GM12875 (cell line): ENCODE data around the gene ABRACL.
"Not testable (repeated sequence)": the region's sequence is repeated elsewhere in the genome, so short reads cannot be mapped to it uniquely, and the experiment has no call there.

Source experiments
- H3K4me3 ChIP-seq: one replicate; pipeline ENCODE4 v1.5.1; 2011; ENCODE audit warnings: low read depth, low read length, control low read depth
- TF ChIP-seq, protein P1 (sequence below): IDR thresholded peaks from 2 replicates; pipeline ENCODE4 v1.5.1; 2011; ENCODE audit warnings: low read depth, mild to moderate bottlenecking, control low read depth, inconsistent platforms, low read length, moderate library complexity, borderline replicate concordance; ENCODE audit not compliant: insufficient read depth

ABRACL gene

DNA sequence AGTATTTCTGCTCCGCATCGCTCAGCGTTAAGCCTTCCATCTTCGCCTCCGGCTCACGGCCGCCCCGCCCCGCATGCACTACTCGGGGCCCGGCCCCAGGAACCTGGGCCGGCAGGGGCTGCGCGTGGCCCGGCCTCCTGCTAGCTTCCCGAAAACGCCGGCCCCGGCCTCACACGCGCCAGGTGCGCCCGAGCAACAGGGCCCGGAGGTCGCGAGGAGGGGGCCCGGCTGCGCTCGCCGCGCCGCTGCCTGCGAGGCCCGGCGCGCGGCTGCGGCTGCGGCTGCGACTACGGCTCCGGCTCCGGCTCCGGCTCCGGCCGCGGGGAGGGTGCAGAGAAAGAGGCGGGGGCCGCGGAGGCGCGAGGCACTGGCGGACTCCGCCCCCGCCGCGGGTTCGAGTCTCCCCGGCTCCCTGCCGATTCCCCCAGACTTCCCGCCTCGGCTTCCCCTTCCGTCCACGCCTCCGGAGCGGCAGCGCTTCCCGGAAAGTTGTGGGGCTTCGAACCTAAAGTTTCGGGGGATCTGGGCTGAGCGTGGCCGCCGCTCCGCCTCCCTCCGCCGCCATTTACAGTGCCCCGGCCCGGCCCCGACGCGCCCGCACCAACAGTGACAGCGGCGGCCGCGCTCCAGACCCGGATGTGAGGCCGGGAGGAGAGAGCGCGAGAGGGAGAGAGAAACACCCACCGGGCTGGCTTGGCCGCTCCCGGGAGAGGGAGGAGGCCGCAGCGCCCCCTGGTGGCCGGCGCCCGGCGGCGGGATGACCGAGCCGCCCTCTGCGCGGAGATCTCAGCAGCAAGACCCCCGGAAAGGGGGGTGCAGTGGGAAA lies 40.7 kb upstream of the ABRACL start, which contains the start of gene REPS1:
REPS1 (minus strand) TSS at position 611 of the 826 bp plus-strand sequence; CDS start at position 40, 571 bp downstream.
- TF ChIP-seq, protein P1, sequence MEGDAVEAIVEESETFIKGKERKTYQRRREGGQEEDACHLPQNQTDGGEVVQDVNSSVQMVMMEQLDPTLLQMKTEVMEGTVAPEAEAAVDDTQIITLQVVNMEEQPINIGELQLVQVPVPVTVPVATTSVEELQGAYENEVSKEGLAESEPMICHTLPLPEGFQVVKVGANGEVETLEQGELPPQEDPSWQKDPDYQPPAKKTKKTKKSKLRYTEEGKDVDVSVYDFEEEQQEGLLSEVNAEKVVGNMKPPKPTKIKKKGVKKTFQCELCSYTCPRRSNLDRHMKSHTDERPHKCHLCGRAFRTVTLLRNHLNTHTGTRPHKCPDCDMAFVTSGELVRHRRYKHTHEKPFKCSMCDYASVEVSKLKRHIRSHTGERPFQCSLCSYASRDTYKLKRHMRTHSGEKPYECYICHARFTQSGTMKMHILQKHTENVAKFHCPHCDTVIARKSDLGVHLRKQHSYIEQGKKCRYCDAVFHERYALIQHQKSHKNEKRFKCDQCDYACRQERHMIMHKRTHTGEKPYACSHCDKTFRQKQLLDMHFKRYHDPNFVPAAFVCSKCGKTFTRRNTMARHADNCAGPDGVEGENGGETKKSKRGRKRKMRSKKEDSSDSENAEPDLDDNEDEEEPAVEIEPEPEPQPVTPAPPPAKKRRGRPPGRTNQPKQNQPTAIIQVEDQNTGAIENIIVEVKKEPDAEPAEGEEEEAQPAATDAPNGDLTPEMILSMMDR: peak; percentile 91

DNA sequence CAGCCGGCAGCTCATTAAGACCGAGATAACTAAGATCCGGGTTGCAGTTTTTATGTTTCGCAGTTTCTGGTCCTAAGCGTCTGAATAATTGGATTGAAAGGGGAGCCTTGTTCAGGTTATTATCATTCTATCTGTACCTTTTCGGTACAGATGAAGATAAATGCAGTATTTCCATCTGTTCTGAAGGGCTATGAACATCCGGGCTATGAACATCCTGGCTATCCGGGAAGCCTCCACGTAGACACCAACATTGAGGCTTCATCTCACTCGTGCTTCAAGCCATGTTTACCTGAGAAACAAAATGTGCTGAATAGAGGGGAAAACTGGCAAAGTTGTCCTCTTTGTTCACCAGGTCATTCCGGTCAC lies 40.1 kb upstream of the ABRACL start:
- TF ChIP-seq, protein P1: no peak

More for the DNA sequence above, 40.7 kb upstream of the ABRACL start, which contains the start of gene REPS1:
- peak within 1 kb of the TSS; percentile 74 for H3K4me3 ChIP-seq

DNA sequence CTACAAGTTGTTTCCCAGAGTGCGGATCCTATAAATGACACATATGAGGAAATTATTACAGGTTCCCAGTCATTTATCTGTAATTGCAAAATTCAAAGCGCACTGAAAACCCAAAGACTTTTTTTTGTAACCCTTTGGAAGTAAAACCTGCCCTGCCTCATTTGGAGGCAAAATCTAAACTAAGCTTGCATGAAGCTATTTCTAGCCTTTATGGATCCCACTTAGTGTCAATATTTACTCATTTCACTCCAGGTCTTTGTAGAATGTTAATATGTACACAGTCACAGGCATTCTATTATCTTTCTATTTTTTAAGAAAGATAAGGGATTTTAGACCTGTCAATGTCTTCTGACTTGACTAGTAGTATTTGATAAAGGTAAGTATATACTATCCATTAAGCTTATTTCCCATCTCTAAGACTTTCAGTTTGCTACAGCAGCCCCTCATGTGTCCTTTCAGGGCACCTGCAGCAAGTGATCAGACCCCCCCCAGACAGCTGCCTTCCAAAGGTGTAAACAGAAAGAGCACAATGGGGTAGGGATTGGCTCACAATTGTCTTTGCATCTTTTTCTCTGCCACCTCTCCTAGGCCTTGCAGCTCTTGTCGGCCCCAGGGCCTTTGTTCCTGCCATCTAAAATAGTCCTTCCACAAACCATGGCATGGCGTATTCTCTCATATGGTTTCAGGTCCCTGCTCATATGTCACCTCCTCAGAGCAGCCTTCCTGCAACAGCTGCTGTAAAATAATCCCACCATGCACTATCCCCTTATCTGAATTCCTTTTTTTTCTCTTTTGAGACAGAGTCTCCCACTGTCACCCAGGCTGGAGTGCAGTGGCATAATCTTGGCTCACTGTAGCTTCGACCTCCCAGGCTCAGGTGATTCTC lies 39.2 kb upstream of the ABRACL start:
- TF ChIP-seq, protein P1: no peak
- H3K4me3 ChIP-seq: no peak overlapping the region

More for the DNA sequence above, 40.1 kb upstream of the ABRACL start:
- H3K4me3 ChIP-seq: no peak overlapping the region

DNA sequence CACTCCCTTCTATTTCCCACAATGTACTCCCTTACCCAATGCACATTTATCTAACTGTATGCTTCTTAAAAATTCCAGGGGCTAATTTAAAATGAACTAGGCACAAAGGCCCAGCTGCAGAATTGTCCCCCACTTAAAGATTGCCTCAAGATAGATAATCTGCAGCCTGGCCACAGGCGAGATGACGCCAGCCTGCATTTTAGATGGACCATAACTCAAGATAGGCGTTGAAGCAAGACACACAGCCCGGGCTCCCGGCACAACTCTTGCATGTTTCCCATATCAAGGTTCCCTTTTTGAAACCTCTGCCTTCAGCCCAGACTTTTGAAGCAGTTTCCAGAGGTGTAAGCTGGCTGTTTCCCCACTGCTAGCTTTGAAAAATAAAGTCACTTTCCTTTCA lies 37.3 kb upstream of the ABRACL start:
- H3K4me3 ChIP-seq: no peak overlapping the region
- TF ChIP-seq, protein P1: no peak

DNA sequence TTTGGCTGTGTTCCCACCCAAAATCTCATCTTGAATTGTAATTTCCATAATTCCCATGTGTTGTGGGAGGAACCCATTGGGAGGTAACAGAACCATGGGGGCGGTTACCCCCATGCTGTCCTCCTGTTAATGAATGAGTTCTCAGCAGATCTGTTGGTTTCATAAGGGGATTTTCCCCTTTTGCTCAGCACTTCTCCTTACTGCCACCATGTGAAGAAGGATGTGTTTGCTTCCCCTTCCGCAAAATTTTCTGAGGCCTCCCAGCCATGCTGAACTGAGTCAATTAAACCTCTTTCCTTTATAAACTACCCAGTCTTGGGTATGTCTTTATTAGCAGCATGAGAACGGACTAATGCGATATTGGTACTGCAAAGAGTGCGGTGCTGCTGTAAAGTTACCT lies 35.6 kb upstream of the ABRACL start:
- not testable (repeated sequence) for H3K4me3 ChIP-seq

DNA sequence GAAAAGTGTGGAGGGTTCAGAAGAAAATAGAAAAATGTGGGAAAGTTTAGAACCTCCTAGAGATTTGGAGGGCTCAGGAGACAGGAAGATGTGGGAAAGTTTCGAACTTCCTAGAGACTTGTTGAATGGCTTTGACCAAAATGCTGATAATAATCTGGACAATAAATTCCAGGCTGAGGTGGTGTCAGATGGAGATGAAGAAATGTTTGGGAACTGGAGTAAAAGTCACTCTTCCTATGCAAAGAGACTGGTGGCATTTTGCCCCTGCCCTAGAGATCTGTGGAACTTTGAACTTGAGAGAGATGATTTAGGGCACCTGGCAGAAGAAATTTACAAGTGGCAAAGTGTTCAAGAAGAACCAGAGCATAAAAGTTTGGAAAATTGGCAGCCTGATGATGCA lies 35.1 kb upstream of the ABRACL start:
- H3K4me3 ChIP-seq: not testable (repeated sequence)

DNA sequence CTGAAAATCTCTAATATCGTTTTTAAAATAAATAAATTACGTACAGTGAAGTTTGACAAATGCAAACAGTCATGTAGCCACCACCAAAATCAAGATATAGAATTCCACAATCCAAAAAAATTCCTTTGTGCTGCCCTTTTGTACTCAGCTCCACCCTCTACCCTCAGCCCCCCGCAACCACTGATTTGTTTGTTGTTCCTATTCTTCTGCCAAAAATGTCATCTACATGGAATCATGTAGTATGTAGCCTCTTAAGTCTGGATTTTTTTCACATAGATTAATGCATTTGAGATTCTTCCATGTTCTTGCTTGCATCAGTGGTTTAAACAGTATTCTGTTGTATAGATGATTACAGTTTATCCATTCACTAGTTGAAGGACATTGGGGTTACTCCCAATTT lies 32.0 kb upstream of the ABRACL start:
- TF ChIP-seq, protein P1: no peak
- H3K4me3 ChIP-seq: no peak overlapping the region

DNA sequence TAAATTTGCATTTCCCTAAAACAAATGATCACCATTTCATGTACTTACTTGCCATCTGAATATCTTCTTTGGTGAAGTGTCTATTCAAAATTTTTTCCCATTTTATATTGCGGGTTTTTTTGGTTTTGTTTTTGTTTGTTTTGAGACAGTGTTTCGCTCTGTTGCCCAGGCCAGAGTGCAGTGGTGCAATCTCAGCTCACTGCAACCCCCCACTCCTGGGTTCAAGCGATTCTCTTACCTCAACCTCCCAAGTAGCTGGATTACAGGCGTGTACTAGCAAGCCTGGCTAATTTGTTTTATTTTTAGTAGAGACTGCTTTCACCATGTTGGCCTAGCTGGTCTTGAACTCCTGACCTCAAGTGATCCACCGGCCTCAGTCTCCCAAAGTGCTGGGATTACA lies 31.4 kb upstream of the ABRACL start:
- TF ChIP-seq, protein P1: no peak
- no peak overlapping the region for H3K4me3 ChIP-seq
